B cell (primary cell): ENCODE data around the gene MLLT10. TPM values are rescaled to one million over a fixed set of nuclear protein-coding genes. Genes with fewer than 3 reads are reported as not detected.

Source experiments
- ATAC-seq: fragments of 200-7000 bp; cut with Tn5 transposase; one replicate; pipeline ENCODE4 v1.10.0; 2021; ENCODE audit warnings: low read depth, mild to moderate bottlenecking, moderate number of reproducible peaks, moderate library complexity
- CTCF ChIA-PET: fragments of 350-600 bp; sonication (Branson Sonifier 250); formaldehyde crosslinking; loops from one replicate; lab custom pipeline; 2021; ENCODE audit warnings: antibody characterized with exemption, inconsistent platforms; lab: Charles Lee
- POLR2A ChIA-PET: fragments of 350-600 bp; sonication (Branson Sonifier 250); formaldehyde crosslinking; loops from one replicate; lab custom pipeline; 2021; ENCODE audit warnings: antibody characterized with exemption; lab: Charles Lee
- DNase-seq: peaks from one replicate; pipeline ENCODE4 v3.0.0; 2013
- H2AFZ ChIP-seq: 2 replicates; pipeline ENCODE4 v1.6.1; 2012; ENCODE audit warnings: mild to moderate bottlenecking, low read depth, low read length; ENCODE audit not compliant: insufficient read depth, poor library complexity, severe bottlenecking
- H3K27ac ChIP-seq, 2 donors: 1 replicate in 1 of 2; 2 replicates in 1 of 2; pipeline ENCODE4 v1.5.1; 2012 to 2013; ENCODE audit warnings: low read length in 2 of 2, mild to moderate bottlenecking in 2 of 2, moderate library complexity in 1 of 2
- H3K27me3 ChIP-seq, 4 experiments: fragments of 200-600 bp in 1 of 4; sonication (generic) in 1 of 4; replicated peaks in 1 of 4; 1 replicate in 2 of 4; 2 replicates in 2 of 4; pipeline versions ENCODE4 v1.6.1 to v1.7.0; 2013 to 2016; ENCODE audit warnings: low read length in 3 of 4, mild to moderate bottlenecking in 2 of 4, mixed read lengths in 1 of 4, moderate library complexity in 1 of 4; ENCODE audit not compliant: insufficient read depth in 4 of 4, control insufficient read depth in 3 of 4; ENCODE audit errors: control extremely low read depth in 1 of 4
- H3K36me3 ChIP-seq, 2 experiments: replicated peaks in 1 of 2; 1 replicate in 1 of 2; 2 replicates in 1 of 2; pipeline versions ENCODE4 v1.6.1 to v1.7.1; 2013; ENCODE audit warnings: low read length in 1 of 2; ENCODE audit not compliant: insufficient read depth in 2 of 2, control insufficient read depth in 1 of 2; ENCODE audit errors: control extremely low read depth in 1 of 2, extremely low read depth in 1 of 2
- H3K4me1 ChIP-seq, 2 donors: fragments of 200-600 bp in 1 of 2; sonication (generic) in 1 of 2; 1 replicate in 1 of 2; 2 replicates in 1 of 2; pipeline versions ENCODE4 v1.5.1 to v1.6.1; 2013 to 2017; ENCODE audit warnings: low read length in 2 of 2; ENCODE audit not compliant: control insufficient read depth in 2 of 2, insufficient read depth in 2 of 2
- H3K4me2 ChIP-seq: replicated peaks from 2 replicates; pipeline ENCODE3; 2012; ENCODE audit warnings: mild to moderate bottlenecking, low read depth, low read length; ENCODE audit not compliant: poor library complexity, severe bottlenecking
- H3K4me3 ChIP-seq, 5 experiments: fragments of 200-600 bp in 1 of 5; sonication (generic) in 1 of 5; 1 replicate in 3 of 5; 2 replicates in 2 of 5; pipeline versions ENCODE4 v1.5.1 to v1.7.0; 2011 to 2016; ENCODE audit warnings: low read length in 4 of 5, mild to moderate bottlenecking in 4 of 5, low read depth in 2 of 5, control low read depth in 1 of 5, moderate library complexity in 1 of 5; ENCODE audit not compliant: insufficient read depth in 1 of 5; ENCODE audit errors: control extremely low read depth in 1 of 5, extremely low read depth in 1 of 5
- H3K79me2 ChIP-seq: fragments of 200-600 bp; sonication (generic); one replicate; pipeline ENCODE4 v1.6.0; 2016; ENCODE audit warnings: low read length; ENCODE audit not compliant: control insufficient read depth, insufficient read depth
- H3K9ac ChIP-seq: fragments of 200-600 bp; sonication (generic); 2 replicates; pipeline ENCODE4 v1.6.1; 2017; ENCODE audit warnings: mild to moderate bottlenecking, low read length, moderate library complexity
- H3K9me3 ChIP-seq, 3 donors: one replicate each; pipeline versions ENCODE4 v1.6.1 to v1.7.1; 2013; ENCODE audit warnings: low read length in 2 of 3; ENCODE audit not compliant: control insufficient read depth in 2 of 3, insufficient read depth in 1 of 3; ENCODE audit errors: control extremely low read depth in 1 of 3
- H4K20me1 ChIP-seq: 2 replicates; pipeline ENCODE4 v1.6.0; 2012; ENCODE audit warnings: mild to moderate bottlenecking, low read length; ENCODE audit not compliant: insufficient read depth, control insufficient read depth, poor library complexity, severe bottlenecking
- H3K27ac Mint-ChIP-seq: one replicate; pipeline ENCODE4 v1.8.0; 2021; ENCODE audit warnings: mixed read lengths
- H3K27me3 Mint-ChIP-seq: one replicate; pipeline ENCODE4 v1.8.0; 2021; ENCODE audit warnings: mixed read lengths
- H3K4me1 Mint-ChIP-seq: one replicate; pipeline ENCODE4 v1.8.0; 2021; ENCODE audit warnings: mixed read lengths
- H3K4me3 Mint-ChIP-seq: one replicate; pipeline ENCODE4 v1.8.0; 2021; ENCODE audit warnings: mixed read lengths
- H3K9me3 Mint-ChIP-seq: one replicate; pipeline ENCODE4 v1.8.0; 2022; ENCODE audit warnings: mixed read lengths; ENCODE audit not compliant: insufficient read depth
- EZH2 ChIP-seq: IDR thresholded peaks from 2 replicates; pipeline ENCODE4 v1.6.1; 2012; ENCODE audit warnings: borderline replicate concordance, low read depth, mild to moderate bottlenecking, moderate library complexity, low read length; ENCODE audit not compliant: insufficient read depth, poor library complexity, severe bottlenecking
- WGBS: methylation state at CpG from one replicate; pipeline ENCODE4 v1.1.5; 2013; ENCODE audit warnings: missing lambda C conversion rate; ENCODE audit not compliant: insufficient coverage; 5-methylcytosine and 5-hydroxymethylcytosine counted together
- intact Hi-C: fragments of 100-400 bp; cut with micrococcal nuclease; formaldehyde crosslinking; loops from one replicate; pipeline ENCODE4 v1.10.0; 2022
- polyA plus RNA-seq: library from polyadenylated mRNA; depleted of rRNA; stranded (reverse); fragments of >200 nt; gene quantifications from 2 replicates; pipeline ENCODE4 v1.2.3, GENCODE V29; 2012
- total RNA-seq, 2 donors: library from RNA; stranded (reverse); fragments of 120-200 nt in 1 of 2; gene quantifications; 1 replicate in 1 of 2; 2 replicates in 1 of 2; pipeline versions ENCODE4 v1.2.3 to v1.2.4, GENCODE V29; 2013 to 2022
- TF ChIP-seq, protein P1 (sequence below): fragments of 200-600 bp; IDR thresholded peaks from one replicate; pipeline ENCODE4 v1.8.0; 2022; ENCODE audit warnings: antibody characterized with exemption, mild to moderate bottlenecking

The MLLT10 gene
- total and polyA plus RNA-seq, 2 donors (not counting 1 experiment from before 2014, with no cell fraction given) = 21.7 to 70.5 TPM

- WGBS = no CpG with 5 or more reads among the region's 1 CpG
- peaks cover 22% of the 10 kb centered on the region for H3K27me3 Mint-ChIP-seq
- H3K4me1 Mint-ChIP-seq = peaks cover 26% of the 10 kb centered on the region
- Histone ChIP-seq H3K4me3 (no peak overlapping the region), H3K36me3 (no peaks in the 10 kb centered on the region), H4K20me1 (peaks cover 5% of the 10 kb centered on the region), H2AFZ (no peak overlapping the region), H3K27me3 (peaks cover 0 to 19% (median 10%) of the 10 kb centered on the region in 4 experiments), H3K9ac (no peak overlapping the region), H3K4me2 (no peak overlapping the region), H3K4me1 (peaks cover 26 to 27% of the 10 kb centered on the region in 2 donors), H3K79me2 (no peaks in the 10 kb centered on the region), H3K9me3 (no peaks in the 10 kb centered on the region), H3K27ac (no peak overlapping the region)
- H3K27ac Mint-ChIP-seq = no peak overlapping the region
- ChIA-PET POLR2A (interaction anchor here (0.8 to 1.2 kb wide), 2 partner anchors 12 to 473 kb away, joined by 3 to 6 read pairs; partner anchors contain the start of gene DNAJC1), CTCF (interaction anchor here (2.5 kb wide), 1 partner anchor 34 kb away, joined by 6 read pairs; no protein-coding TSS in a partner anchor)
- intact Hi-C loops = loop anchor here (10.0 kb wide), 1 partner anchor 1184 kb away; the partner anchor contains the start of gene PIP4K2A
- DNase-seq (no peak), ATAC-seq (no peak)
- H3K4me3 Mint-ChIP-seq = no peak overlapping the region
- TF ChIP-seq, protein P1, sequence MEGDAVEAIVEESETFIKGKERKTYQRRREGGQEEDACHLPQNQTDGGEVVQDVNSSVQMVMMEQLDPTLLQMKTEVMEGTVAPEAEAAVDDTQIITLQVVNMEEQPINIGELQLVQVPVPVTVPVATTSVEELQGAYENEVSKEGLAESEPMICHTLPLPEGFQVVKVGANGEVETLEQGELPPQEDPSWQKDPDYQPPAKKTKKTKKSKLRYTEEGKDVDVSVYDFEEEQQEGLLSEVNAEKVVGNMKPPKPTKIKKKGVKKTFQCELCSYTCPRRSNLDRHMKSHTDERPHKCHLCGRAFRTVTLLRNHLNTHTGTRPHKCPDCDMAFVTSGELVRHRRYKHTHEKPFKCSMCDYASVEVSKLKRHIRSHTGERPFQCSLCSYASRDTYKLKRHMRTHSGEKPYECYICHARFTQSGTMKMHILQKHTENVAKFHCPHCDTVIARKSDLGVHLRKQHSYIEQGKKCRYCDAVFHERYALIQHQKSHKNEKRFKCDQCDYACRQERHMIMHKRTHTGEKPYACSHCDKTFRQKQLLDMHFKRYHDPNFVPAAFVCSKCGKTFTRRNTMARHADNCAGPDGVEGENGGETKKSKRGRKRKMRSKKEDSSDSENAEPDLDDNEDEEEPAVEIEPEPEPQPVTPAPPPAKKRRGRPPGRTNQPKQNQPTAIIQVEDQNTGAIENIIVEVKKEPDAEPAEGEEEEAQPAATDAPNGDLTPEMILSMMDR = no peak
- no peak for TF ChIP-seq EZH2
- no peaks in the 10 kb centered on the region for H3K9me3 Mint-ChIP-seq
Observed at GRCh38 chr10:21530641-21531040, 3.4 kb upstream of the MLLT10 start.

GRCh38 chr10:21531164-21531563 is 2.9 kb upstream of the MLLT10 start:
- no peaks in the 10 kb centered on the region for H3K79me2 ChIP-seq
- Mint-ChIP-seq H3K4me1 (peaks cover 27% of the 10 kb centered on the region), H3K9me3 (no peaks in the 10 kb centered on the region), H3K4me3 (no peak overlapping the region), H3K27ac (no peak overlapping the region), H3K27me3 (peaks cover 21% of the 10 kb centered on the region)
- no peaks in the 10 kb centered on the region for H3K9me3 ChIP-seq
- H3K36me3 ChIP-seq = no peaks in the 10 kb centered on the region
- WGBS = no CpG with 5 or more reads among the region's 1 CpG
- H3K4me2 ChIP-seq = no peak overlapping the region
- no peak overlapping the region for H3K4me3 ChIP-seq
- no peak overlapping the region for H3K27ac ChIP-seq
- ChIA-PET CTCF (interaction anchor here (2.5 kb wide), 1 partner anchor 34 kb away, joined by 6 read pairs; no protein-coding TSS in a partner anchor), POLR2A (interaction anchor here (1.2 kb wide), 1 partner anchor 472 kb away, joined by 3 read pairs; the partner anchor contains the start of gene DNAJC1)
- H4K20me1 ChIP-seq = peaks cover 5% of the 10 kb centered on the region
- no peak for TF ChIP-seq EZH2
- TF ChIP-seq, protein P1 = no peak
- DNase-seq (no peak), ATAC-seq (no peak)
- no peak overlapping the region for H2AFZ ChIP-seq
- peaks cover 24% of the 10 kb centered on the region in 2 donors for H3K4me1 ChIP-seq
- H3K9ac ChIP-seq = no peak overlapping the region
- intact Hi-C loops = loop anchor here (10.0 kb wide), 1 partner anchor 1184 kb away; the partner anchor contains the start of gene PIP4K2A
- peaks cover 0 to 19% (median 9%) of the 10 kb centered on the region in 4 experiments for H3K27me3 ChIP-seq
